DMS79 treated with DMSO at 0.1 percent for 48 hours (cell line): ENCODE data around the gene C17orf113.
"Not testable (repeated sequence)": the region's sequence is repeated elsewhere in the genome, so short reads cannot be mapped to it uniquely, and the experiment has no call there.

Experiments used
- DNase-seq: peaks from one replicate; lab custom pipeline; 2025; lab: John Stamatoyannopoulos, UW

C17orf113 gene

DNA sequence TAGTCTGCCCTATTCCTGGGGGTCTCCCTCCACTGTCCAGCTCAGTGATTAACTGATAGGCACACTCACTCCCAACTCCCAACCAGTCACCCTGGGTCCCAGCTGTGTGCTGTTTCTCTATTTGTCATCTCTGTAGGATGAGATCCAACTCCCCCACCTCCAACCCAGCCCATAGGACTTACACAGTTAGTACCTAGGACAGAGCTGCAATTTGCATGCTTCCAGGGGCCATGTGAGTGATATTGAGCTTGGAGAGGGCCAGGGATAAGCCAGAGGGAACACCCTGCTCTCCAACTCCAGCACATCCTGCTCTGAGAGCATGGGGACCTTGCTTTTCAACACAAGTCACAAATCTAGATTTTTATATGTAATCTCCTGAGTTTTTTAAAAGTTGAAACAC is 8.8 kb downstream of the C17orf113 start:
- DNase-seq: no peak

DNA sequence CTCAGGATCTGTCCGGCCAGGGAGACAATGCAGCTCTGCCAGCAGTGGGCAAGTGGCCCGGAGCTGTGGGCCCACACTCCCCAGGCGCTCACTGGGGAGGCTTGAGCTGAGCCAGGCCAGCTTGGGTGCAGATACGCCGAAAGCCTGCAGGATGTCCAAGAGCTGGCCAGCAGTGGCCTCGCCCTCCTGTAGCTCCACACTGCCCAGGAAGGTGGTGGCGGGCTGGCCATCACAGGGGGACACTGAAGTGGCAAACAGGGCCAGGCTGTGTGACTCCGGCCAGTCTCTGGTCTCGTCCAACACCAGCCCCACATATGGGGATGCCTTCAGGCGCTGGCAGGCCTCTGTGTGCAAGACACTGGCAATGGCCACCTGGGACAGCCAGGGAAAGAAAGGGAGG is 9.6 kb downstream of the C17orf113 start:
- no peak for DNase-seq

DNA sequence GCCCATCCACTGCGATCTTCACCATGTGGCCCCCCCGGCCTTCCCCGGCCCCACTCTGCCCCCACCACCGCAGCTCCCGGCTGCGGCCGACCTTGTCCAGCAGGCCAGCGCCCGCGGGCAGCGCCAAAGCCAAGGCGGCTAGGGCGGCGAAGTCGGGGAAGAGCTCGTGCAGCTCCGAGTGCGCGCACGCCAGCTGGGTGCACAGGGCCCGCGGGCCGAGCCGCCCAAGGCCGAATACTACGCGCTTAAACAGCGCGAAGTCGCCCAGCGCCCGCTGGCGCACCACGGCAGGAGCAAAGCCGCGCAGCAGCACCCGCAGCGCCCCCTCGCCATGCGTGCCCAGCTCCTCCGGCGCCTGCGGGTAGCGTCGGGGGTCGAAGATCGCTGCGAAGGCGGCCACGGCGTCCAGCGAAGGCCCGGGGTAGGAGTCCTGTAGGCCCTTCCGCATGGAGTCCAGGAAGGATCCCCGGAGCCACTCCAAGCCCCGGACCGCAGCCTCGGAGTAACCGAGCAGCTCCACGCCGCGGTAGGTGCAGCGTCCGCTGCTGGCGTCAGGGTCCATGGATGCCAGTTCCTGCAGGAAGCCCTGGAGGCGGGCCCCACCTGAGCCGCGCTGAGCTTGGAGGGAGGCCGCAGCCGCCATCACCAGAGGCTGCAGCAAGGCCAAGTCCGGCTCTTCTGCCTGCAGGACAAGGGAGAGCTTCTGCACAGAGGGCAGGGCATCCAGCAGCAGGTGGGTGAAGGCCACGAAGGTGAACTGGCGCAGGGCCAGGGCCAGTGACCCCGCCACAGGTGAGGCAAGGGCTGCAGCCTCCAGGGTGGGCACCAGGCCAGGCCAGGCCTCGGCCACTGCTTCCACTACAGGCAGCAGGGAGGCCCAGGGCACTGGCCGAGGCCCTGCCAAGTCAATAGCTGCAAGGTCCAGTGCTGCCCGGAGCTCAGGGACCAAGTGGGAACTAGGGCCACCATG is 10.3 kb downstream of the C17orf113 start:
- no peak for DNase-seq

DNA sequence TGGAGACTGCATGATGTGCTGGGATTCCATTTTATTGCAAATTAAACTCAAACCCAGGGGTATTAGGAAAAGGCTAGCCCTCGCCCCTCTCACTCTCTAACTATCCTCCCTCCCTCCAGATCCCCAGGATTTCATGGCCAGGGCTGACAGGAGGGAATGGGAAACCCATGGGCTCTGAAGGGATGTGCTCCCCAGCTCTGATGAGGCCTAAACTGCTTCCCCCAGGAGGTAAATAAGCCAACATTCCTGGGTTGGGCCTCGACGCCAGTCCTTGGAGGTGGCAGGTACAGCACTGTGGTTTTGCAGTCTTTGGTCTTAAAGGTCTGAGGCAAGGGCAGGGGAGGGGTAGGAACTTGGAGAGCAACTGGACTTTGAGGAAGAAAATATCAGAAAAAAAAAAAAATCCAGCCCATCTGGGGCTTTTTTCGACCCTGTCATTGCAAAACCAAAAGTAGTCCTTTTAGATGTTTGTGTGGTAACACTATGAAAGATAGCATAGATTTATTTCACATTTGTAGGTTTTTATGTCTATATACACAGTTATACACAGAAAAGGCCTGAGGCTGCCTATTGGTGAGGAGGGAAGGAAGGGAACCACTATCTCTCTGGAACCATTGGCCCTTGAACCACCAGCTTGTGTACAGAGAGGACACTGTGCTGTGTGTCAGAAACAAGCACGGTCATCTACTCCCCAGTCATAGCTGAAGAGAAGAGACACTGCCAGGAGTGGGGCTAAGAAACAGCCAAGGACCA is 12.0 kb downstream of the C17orf113 start:
- no peak for DNase-seq

DNA sequence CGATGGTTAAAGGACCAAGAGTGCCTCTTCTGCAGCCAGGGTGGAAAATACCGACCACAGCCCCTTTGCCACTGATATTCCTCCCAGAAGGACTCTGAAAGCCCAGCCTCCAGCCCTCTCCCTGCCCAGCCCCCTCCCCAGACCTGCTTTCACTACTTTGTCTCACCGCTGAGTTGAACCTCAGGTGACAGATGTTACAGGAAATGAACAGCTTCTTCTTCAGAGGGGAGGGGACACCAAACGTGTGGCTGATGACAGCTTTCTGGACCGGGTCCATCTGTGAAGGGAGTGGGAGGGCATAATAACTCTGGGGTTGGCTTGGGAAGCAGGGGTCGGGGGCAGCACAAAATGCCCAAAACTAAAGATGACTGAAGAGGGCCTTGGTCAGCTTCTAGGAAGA is 16.3 kb downstream of the C17orf113 start:
- DNase-seq: no peak

DNA sequence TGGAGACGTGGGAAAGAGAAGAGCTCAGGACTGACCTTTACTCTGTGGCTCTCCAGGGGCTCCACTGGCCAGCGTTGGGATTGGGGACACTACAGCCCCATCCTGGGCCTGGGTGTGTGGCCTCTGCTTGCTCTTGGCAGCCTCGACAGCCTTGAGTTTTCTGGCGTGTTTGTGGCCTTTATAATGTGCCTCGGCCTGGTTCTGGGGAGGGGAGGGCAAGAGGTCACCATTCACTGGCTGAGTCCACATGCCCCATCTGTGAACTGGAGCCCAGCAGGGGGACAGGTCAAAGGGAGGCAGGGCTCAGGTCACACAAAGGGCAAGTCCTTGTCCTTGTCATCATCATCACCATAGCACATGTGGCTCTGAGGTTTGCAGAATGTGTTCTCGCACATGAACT is 18.8 kb downstream of the C17orf113 start:
- DNase-seq: no peak

DNA sequence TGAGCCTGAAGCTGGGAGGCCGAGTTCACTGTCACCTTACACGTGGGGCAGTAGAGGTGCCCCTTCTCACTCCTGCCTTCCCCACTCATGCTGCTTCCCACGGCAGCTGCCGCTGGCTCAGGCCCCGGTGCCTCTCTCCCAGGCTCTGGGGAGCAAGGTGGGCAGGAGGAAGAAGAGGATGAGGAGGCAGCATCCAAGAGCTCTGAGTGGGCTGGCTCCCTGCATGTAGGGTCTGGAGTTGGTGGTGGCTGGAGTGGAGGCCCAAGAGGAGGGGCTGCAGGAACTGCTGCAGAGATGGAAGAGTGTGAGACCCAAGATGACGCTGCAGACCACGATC is 21.6 kb downstream of the C17orf113 start:
- no peak for DNase-seq

DNA sequence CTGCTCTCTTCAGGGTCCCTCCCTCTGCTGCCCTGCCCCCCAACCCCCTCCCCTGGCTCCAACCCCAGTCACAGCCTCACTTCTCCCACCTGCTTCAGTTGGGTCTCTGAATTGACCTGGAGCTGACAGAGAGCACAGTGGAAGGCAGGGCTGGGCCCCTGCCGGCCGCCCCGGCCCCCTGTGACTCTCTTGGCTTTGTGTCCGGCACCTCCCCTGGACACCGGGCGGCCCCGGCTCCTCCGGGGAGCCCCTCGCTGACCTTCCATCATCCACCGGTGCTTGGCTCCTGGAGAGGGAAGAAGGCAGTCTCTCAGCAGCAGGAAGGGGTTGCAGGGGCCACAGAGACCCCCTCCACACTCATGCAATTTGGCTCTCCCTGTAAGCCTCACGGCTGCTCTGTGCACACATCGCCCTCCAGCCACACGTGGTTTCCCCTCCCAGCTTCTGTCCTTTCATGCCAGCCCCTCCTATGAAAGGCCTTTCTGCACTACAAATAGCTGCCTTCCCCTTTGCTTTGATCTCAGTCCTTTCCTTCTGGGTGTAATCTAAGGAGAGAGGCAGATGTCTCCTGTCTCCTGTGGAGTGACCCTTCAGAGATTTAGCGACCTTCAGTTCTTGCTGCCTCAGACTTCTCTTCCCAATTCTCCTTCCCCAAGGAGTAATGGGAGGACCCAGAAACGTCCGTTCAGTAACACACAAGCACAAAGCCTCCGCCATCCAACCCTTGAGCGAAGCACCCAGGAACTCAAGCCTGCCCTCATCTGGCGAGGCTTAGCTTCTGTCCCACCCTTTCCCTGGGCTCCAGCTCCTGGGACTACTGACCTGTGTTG is 22.2 kb downstream of the C17orf113 start:
- DNase-seq: no peak

DNA sequence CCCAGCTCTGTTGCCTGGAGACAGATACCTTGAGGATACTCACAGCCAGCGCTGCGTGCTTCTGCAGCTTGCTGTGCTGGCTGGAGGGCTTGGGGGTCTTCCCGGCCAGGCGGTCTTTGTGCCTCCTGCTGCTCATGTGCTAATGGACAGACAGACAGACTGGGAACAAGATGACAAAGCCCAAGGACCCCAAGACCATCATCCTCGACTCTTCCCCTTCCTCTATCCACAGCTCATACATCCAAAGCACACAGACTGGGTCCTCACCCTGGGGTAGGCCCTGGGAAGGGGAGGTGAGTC is 22.9 kb downstream of the C17orf113 start:
- no peak for DNase-seq

DNA sequence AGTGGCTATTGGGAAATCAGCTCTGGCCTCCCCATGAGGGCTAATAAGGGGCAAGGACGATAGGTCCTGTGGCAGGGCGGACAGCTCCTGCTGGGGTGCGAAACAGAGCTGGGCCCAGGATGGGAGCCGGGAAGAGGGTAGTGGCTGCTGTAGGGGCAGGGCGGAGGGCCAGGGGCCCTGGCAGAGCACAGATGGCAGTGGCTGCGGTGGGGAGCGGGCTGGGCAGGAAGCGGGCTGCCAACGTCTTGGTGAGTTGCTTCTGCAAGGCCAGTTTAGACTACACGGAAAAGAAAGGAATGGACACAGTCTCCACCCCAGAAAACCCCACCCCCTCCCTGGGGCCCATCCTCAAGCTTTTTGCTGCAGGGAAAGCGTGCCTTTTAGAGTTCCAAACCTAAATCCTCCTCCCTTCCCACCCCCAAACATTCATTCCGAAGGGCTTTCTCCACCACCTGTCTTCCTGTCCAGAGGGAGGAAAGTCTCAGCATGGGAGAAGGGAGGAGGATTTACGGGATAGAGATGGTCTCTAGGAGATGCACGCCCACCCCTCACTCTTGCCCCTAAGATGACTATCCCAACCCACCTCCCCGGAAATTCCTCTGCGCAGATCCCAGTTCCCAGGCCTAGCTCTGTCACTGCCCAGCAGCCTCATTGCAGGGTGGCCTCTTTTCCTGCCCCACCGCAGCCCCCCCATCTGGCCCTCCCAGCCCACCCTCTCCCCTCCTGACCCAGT is 23.4 kb downstream of the C17orf113 start:
- no peak for DNase-seq

DNA sequence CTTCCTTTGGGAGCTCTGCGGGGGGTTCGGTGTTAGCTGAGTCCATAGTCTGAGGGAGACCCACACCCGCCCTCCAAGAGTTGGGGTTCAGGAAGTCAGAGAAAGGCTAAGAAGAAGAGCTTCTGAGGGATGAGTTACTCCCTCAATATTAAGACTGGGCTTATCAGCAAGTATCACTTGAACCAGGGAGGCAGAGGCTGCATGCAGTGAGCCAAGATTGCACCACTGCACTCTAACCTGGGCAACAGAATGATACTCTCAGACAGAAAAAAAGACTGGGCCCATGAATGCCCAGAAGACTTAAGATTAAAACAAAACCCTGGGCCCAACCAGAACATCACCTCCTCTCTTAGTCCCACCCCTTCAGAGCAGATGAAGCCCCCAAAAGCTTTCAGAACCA is 24.5 kb downstream of the C17orf113 start:
- no peak for DNase-seq

DNA sequence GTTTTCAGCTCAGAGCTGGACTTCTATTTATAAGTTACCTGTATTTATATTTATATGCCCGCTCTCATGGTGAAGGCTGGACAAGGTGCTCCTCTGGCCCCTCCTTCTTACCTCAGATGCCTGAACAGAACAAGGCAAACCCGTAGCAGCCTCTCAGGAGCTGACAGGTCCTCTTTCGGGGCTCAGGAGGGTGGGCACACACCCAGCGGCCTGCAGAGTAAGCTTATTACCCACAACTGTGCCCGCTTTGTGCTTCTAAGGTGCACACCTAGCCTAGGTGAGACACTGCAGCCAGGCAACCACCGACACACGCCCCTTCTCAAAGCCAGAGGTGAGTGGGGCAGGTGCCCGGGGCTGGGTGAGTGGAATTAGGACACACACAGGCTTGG is 25.2 kb downstream of the C17orf113 start:
- no peak for DNase-seq

DNA sequence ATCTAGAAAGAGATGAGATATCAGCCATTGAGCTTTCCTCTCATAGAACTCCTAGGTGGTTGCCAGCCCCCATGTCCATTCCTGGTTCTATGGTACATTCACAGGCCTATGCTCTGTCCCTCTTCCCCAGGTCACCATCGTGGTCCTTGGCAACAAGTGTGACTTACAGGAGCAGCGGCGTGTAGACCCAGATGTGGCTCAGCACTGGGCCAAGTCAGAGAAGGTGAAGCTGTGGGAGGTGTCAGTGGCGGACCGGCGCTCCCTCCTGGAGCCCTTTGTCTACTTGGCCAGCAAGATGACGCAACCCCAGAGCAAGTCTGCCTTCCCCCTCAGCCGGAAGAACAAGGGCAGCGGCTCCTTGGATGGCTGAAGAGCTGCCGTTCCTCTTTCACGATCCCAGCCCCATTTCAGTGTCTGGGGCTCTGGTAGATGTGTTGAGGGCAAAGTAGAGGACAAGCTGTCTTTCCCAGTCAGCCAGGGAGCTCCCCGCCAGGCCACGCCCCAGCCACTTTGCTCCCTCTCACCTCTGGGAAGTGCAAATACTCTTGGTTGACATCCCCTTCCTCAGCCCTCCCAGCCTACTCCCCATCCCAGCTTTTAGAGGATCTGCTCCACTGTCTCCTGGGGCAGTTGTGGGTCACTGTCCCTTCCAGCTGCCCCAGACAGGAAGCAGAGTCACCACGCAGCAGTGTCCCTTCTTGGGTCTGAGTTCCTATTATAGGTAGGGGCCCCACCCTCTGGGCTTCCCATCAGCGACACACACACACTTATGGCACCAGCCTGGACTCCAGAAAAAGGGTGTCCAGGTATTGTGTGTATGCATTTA is 26.7 kb downstream of the C17orf113 start:
- DNase-seq: no peak

DNA sequence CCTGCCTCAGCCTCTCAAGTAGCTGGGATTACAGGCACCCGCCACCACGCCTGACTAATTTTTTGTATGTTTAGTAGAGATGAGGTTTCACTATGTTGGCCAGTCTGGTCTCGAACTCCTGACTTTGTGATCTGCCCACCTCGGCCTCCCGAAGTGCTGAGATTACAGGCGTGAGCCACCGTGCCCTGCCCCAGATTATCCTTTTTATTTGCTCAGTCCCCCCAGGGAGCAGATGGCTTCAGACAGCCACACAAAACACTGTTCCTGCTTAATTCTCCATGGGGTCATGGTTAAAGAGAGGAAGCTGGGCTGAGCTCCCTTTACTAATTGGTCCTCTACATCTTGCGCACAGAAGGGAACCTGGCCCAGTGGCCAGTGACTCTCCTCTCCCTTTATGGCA is 29.6 kb downstream of the C17orf113 start:
- not testable (repeated sequence) for DNase-seq

DNA sequence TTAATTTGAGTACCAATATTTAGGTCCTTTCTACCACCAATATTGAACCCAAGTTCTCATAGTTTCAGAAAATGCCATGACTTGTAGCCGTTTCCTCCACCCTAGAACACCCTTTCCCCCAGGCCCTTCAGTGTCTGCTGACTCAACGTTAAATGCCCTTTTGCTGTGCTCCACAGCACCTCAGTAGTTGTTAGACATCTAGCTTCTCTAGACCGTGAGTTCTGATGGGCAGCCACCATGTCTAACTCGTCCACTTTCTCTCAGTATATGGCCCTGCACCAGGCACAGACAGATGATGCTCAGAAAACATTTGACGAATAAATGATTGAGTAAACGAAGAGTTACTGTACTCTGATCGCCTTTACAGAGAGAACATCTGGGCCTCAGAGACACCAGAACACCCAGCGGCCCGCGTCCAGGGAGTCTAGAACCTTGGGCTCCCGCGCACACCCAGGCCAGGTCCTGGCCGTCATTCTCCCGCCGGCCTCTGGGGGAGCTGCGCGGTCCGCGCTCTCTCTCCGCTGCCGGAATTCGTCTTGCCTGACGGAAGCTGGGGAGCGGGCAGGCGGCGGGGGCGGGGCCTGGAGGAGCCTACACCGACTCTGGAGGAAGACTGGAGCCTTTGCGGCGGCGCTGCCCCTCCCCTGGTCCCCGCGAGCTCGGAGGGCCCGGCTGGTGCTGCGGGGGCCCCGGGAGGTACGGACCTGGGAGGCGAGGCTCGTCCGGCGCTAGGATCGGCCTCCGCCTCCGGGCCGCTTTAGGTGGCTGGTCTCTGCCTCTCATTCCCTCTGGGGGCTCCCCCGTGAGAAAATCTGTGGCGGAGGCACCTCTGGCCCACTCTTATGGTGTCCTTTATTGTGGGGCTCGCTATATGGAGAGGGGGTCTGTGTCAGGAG is 30.6 kb downstream of the C17orf113 start, which contains the start of gene NKIRAS2:
Gene NKIRAS2 (plus strand): TSS at position 582 of the 896 bp plus-strand sequence. CDS start 1,488 bp downstream, outside the sequence.
- peak; percentile 77 for DNase-seq

DNA sequence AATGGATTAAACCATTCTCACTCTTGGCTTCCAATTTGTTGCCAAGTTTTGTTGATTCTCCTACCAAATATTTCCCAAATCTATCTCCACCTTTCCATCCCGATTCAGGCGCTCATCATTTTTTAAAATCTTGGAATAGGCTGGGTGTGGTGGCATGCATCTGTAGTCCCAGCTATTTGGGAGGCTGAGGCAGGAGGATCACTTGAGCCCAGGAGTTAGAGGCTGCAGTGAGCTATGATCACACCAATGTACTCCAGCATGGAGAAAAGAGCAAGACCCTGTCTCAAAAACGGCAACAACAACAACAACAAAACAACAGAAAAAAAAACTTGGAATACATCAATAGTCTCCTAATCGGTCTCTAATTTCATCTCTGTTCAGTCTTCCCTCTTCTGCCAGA is 31.4 kb downstream of the C17orf113 start:
- DNase-seq: no peak

DNA sequence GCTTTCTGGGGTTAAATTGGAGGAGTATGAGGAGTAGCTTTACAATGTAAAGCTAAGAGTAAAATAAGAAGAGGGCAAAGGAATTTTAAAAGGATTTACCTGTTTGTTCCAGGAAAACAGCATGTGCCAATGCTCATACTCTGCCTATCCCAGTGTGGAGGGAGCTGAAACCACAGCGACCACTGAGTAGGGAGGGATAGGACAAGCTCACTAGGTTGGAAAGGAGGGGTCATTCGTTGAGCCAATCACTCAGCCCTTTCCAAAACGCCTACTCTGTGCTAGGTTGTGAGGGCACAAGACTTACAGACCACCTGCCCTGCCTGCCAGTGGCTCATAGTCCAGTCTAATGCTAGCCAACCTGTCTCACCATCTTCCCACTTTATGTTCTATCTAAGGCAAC is 32.1 kb downstream of the C17orf113 start:
- no peak for DNase-seq

DNA sequence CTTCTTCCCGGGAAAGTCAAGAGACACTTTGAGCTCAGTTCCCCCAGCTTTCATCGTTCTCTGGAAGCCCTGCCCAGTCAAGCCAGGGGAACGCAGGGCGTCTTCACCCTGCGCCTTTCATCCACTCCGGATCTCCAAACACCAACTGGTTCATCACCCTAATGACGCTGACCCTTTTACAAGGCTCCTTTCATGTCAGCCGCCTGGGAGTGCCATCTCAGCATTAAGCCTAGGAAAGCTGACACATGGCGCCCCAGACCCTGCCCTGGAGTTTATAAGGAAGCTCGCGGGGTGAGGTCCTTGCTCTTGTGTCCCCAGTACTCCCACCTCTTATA is 32.6 kb downstream of the C17orf113 start:
- DNase-seq: no peak

DNA sequence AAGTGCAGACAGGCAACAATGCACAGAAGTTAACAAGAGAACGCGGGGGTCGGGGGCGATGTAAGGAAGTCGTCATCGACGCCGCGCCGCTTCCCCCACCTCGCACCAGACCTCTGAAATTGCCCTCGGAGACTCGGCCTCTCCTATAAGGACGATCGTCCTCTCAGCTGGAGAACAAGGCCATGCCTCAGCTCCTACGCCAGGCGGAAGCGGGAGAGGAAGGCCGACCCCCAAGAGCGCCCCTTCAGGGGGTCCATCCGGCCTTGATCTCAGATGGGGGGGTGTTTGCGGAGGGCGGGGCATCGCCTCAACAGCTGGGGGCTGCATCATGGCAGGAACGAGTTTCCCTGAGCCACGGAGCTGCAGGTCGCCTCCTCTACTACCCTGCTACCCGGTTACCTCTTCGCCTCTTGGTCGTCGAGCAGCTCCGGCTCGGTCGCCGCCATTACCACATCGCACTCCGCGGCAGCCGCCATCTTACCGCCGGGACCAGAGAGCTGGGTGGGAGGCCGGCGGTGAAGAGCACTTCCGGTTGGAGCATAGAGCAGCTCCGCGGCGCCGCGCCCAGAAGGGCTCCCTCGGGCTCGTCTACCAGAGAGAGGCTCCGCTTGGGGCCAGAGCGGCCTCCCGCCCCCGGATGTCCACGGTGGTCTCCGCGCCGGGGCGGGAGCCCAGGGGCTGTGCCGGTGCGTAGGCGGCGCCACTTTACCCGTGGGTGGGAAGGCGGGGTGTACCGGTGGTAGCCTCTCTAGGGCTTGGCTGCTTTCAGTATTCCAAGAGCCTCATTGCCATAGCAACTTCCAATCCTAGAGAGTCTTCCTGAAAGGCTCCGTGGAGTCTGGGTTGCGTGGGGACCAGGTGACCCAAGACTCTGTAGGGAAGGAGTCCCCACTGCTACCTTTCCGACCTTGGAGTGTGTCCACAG is 33.2 kb downstream of the C17orf113 start, which contains the start of gene DNAJC7:
Gene DNAJC7 (minus strand): TSS at position 499 of the 925 bp plus-strand sequence. CDS start 23 bp downstream, at position 476.
- DNase-seq: peak; percentile 96
